Measurements from ENCODE around the gene ARSK.
"Not testable (repeated sequence)": the region's sequence is repeated elsewhere in the genome, so short reads cannot be mapped to it uniquely, and the experiment has no call there.

The ARSK gene

GRCh38 chr5:95646226-95646568, 91.3 kb downstream of the ARSK start:
- in situ Hi-C loops (cut with MboI; ENCODE audit: low sequenced_read_pairs), result not testable (repeated sequence)

DNA sequence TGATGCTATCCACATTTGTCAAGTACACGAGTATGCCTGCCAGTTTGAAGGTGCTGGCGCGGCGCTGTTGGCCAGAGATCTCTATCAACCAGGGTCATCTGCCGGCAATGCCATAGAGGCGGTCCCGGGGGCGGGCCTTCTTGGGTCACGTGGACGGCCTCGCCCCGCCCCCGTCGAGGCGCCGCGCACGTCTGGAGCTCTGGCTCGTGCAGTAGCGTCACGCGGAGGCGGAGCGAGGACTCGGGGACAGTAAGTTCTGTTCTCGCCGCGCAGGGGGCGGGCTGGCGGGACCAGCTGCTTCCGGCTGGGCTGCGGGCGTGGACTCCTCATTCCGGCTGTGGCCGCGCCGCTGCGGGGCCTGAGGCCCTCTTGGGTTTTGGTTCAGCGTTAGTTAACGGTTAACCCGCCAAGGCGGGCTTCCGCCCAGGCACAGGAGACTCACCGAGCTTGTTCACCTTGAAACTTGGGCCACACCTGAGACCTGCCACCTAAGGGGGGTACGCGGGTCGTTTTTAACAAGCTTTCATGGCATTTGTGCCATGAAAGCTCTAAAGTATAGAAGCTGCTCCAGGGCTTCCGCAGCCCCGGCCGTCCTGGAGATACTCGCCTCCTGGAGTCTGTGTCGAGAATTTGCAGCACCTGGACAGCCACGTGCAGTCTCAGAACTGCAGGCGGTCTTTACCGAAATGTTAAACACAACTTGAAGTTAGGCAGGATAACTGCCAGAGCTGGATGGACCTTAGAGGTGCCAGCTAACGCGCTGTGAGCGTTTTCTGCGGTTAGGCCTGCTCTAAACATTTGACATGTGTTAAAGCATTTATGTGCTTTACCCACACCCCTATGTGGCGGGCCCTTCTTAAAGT, 91.9 kb downstream of the ARSK start, which contains the start of gene RFESD:
RFESD (plus strand) TSS at position 209 of the 863 bp plus-strand sequence. CDS start 5,495 bp downstream, outside the sequence.
- in situ Hi-C loops (cut with MboI; ENCODE audit: low sequenced_read_pairs), result no loop called here

GRCh38 chr5:95647886-95648860, 93.3 kb downstream of the ARSK start:
- in situ Hi-C loops (cut with MboI; ENCODE audit: low sequenced_read_pairs), result no loop called here

- in situ Hi-C loops (cut with MboI; ENCODE audit: low sequenced_read_pairs), result no loop called here
Observed at GRCh38 chr5:95649274-95649673, 94.4 kb downstream of the ARSK start.

GRCh38 chr5:95649842-95650620, 95.1 kb downstream of the ARSK start:
- in situ Hi-C loops (cut with MboI; ENCODE audit: low sequenced_read_pairs), result loop anchor here (10.0 to 25.0 kb wide), 2 partner anchors 112 to 195 kb away; no protein-coding TSS in a partner anchor

GRCh38 chr5:95652849-95653248, 97.9 kb downstream of the ARSK start:
- in situ Hi-C loops (cut with MboI; ENCODE audit: low sequenced_read_pairs), result loop anchor here (10.0 to 25.0 kb wide), 2 partner anchors 109 to 192 kb away; no protein-coding TSS in a partner anchor

GRCh38 chr5:95654196-95654595, 99.3 kb downstream of the ARSK start:
- in situ Hi-C loops (cut with MboI; ENCODE audit: low sequenced_read_pairs), result loop anchor here (10.0 to 25.0 kb wide), 2 partner anchors 108 to 191 kb away; no protein-coding TSS in a partner anchor

Data from HL-60/S4 treated with retinoic acid at 250 ng/mL for 4 days and 3 days (cell line).